Measurements from ENCODE around the gene CROCC2.

CROCC2 gene

GRCh38 chr2:241009191-241009590 lies 103.1 kb downstream of the CROCC2 start:
- H3K4me3 ChIP-seq (replicated peaks; ENCODE audit: insufficient read depth, low read length): no peak overlapping the region
- no peak overlapping the region for H3K27ac ChIP-seq (replicated peaks)
- TF ChIP-seq SPI1 (IDR thresholded peaks at IDR 0.05; ENCODE audit: borderline replicate concordance, low read depth) (no peak), GABPA (IDR thresholded peaks at IDR 0.05; ENCODE audit: low read depth) (no peak), CTCF (IDR thresholded peaks at IDR 0.05; ENCODE audit: insufficient read depth, low read length) (no peak), POLR2AphosphoS5 (IDR thresholded peaks at IDR 0.05; ENCODE audit: low read depth) (no peak)
- TF ChIP-seq, protein P1, sequence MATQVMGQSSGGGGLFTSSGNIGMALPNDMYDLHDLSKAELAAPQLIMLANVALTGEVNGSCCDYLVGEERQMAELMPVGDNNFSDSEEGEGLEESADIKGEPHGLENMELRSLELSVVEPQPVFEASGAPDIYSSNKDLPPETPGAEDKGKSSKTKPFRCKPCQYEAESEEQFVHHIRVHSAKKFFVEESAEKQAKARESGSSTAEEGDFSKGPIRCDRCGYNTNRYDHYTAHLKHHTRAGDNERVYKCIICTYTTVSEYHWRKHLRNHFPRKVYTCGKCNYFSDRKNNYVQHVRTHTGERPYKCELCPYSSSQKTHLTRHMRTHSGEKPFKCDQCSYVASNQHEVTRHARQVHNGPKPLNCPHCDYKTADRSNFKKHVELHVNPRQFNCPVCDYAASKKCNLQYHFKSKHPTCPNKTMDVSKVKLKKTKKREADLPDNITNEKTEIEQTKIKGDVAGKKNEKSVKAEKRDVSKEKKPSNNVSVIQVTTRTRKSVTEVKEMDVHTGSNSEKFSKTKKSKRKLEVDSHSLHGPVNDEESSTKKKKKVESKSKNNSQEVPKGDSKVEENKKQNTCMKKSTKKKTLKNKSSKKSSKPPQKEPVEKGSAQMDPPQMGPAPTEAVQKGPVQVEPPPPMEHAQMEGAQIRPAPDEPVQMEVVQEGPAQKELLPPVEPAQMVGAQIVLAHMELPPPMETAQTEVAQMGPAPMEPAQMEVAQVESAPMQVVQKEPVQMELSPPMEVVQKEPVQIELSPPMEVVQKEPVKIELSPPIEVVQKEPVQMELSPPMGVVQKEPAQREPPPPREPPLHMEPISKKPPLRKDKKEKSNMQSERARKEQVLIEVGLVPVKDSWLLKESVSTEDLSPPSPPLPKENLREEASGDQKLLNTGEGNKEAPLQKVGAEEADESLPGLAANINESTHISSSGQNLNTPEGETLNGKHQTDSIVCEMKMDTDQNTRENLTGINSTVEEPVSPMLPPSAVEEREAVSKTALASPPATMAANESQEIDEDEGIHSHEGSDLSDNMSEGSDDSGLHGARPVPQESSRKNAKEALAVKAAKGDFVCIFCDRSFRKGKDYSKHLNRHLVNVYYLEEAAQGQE (IDR thresholded peaks at IDR 0.05; ENCODE audit: insufficient replicate concordance, low read depth): no peak
- no peak for DNase-seq (ENCODE audit: low read depth in 1 of 2, low spot score in 1 of 2)
- peaks cover 10% of the 10 kb centered on the region for H3K27me3 ChIP-seq (ENCODE audit: insufficient read depth, poor library complexity, severe bottlenecking)

DNA sequence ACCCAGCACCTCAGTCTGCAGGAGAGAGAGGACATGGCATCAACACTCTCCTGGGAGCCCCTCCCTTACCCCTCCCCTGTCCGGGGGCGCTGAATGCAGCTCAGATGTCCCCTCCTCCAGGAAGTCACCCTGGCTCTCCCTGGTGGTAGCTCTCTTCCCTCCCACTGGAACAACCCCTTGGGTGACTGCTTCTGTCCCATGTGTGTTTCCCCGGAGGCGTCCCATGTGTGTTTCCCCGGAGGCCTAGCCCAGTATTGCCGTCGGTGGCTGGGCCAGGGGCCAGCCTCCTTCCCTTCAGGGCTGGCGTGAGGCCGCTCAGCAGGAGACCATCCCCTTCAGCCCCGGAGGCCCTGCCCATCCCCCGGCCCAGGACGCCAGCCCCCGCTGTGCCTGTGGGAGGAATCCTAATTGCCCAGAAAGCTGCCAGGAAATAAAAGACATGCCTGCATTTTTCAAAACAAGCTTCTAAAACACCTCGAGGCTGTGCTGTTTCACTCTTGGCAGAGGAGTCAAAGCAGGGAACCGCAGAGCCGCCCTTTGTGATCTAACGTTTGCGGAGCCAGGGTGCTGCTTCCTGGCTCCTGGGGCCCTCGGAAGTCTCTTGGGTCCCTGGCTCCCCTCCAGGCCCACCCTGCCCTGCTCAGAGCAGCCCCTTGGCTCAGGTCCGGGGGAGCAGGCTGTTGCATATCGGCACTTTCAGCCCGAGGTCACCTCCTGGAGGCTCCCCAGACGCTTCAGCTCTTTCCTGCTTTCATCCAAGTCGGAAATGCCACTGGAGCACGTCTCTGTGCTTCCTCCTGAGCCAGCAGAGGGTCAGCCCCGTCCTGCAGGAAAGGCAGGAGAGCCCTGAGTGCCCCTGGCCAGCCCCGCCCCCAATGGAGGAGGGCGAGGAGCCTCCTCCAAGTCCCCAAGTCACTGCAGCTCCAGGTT lies 103.7 kb downstream of the CROCC2 start:
- Histone ChIP-seq H3K27me3 (ENCODE audit: insufficient read depth, poor library complexity, severe bottlenecking) (peaks cover 10% of the 10 kb centered on the region), H3K4me3 (replicated peaks; ENCODE audit: insufficient read depth, low read length) (no peak overlapping the region), H3K27ac (replicated peaks) (no peak overlapping the region)
- TF ChIP-seq SPI1 (IDR thresholded peaks at IDR 0.05; ENCODE audit: borderline replicate concordance, low read depth) (no peak), CTCF (IDR thresholded peaks at IDR 0.05; ENCODE audit: insufficient read depth, low read length) (no peak), POLR2AphosphoS5 (IDR thresholded peaks at IDR 0.05; ENCODE audit: low read depth) (no peak), GABPA (IDR thresholded peaks at IDR 0.05; ENCODE audit: low read depth) (no peak)
- TF ChIP-seq, protein P1 (IDR thresholded peaks at IDR 0.05; ENCODE audit: insufficient replicate concordance, low read depth): no peak
- DNase-seq (ENCODE audit: low read depth in 1 of 2, low spot score in 1 of 2): no peak

DNA sequence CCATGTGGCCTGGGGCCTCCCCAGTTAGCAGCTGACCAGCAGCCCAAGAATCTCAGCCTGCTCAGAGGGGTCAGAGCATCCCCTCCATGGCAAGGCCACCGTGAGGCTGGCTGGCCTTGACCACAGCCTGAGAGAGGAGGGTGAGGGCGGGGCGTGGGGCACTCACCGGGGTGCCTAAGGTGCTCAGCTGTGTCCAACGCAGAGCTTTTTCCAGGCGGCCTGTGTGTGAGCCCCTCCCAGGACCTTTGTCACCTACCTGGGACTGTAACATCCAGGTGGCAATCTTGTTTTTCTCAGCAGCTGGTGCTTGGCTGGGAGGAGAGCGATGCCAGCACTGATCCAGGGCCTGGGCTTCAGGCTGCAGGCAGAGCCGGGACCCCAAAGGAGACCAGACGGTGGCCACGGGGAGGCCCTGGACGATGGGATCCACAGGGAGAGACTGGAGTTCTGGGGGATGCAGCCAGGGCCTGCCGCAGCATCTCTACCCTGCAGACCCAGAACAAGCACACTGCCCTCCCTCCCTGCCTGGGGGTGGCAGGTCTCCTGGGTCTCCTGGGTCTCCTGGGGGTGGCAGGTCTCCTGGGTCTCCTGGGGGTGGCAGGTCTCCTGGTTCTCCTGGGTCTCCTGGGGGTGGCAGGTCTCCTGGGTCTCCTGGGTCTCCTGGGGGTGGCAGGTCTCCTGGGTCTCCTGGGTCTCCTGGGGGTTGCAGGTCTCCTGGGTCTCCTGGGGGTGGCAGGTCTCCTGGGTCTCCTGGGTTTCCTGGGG lies 104.6 kb downstream of the CROCC2 start:
- TF ChIP-seq POLR2AphosphoS5 (IDR thresholded peaks at IDR 0.05; ENCODE audit: low read depth): no peak
- TF ChIP-seq GABPA (IDR thresholded peaks at IDR 0.05; ENCODE audit: low read depth): no peak
- TF ChIP-seq SPI1 (IDR thresholded peaks at IDR 0.05; ENCODE audit: borderline replicate concordance, low read depth): no peak
- TF ChIP-seq, protein P1 (IDR thresholded peaks at IDR 0.05; ENCODE audit: insufficient replicate concordance, low read depth): no peak
- no peak for TF ChIP-seq CTCF (IDR thresholded peaks at IDR 0.05; ENCODE audit: insufficient read depth, low read length)
- H3K27ac ChIP-seq (replicated peaks): no peak overlapping the region
- no peak overlapping the region for H3K4me3 ChIP-seq (replicated peaks; ENCODE audit: insufficient read depth, low read length)
- DNase-seq (ENCODE audit: low read depth in 1 of 2, low spot score in 1 of 2): no peak
- H3K27me3 ChIP-seq (ENCODE audit: insufficient read depth, poor library complexity, severe bottlenecking): peaks cover 10% of the 10 kb centered on the region

Data from HL-60 (cell line).